Measurements from ENCODE around the gene MARK4. TPM values are rescaled to one million over a fixed set of nuclear protein-coding genes. Genes with fewer than 3 reads are reported as not detected.

Gene MARK4
- total and polyA plus RNA-seq, 2 experiments from 2014 or later, result 4.9 to 11.6 TPM

GRCh38 chr19:45234089-45234869, 16.8 kb upstream of the MARK4 start:
- WGBS, 2 experiments (ENCODE audit: low coverage in 1 of 2, low lambda C conversion rate in 2 of 2, missing lambda C conversion rate in 2 of 2), result 12 to 14% methylated on average over 65 to 77 of the region's 93 CpGs
- H3K4me2 ChIP-seq (ENCODE audit: unreplicated experiment), result no peak overlapping the region

GRCh38 chr19:45235485-45235884, 15.6 kb upstream of the MARK4 start:
- Histone ChIP-seq H4K20me1 (ENCODE audit: insufficient read depth) (no peaks in the 10 kb centered on the region), H2AFZ (no peak overlapping the region), H3K36me3 (ENCODE audit: low read depth) (no peaks in the 10 kb centered on the region), H3F3A (ENCODE audit: insufficient read depth) (no peaks in the 10 kb centered on the region), H3K27ac (no peak overlapping the region), H3K4me1 (ENCODE audit: insufficient read depth) (no peaks in the 10 kb centered on the region), H3K4me3 (no peak overlapping the region), H3K27me3 (replicated peaks; ENCODE audit: insufficient read depth) (peaks cover 26% of the 10 kb centered on the region), H3K4me2 (ENCODE audit: unreplicated experiment) (no peak overlapping the region), H3K9me3 (ENCODE audit: low read depth) (no peaks in the 10 kb centered on the region), H3K9ac (no peak overlapping the region), H3K79me2 (ENCODE audit: insufficient read depth) (no peaks in the 10 kb centered on the region), H3K9me2 (ENCODE audit: insufficient read depth) (no peaks in the 10 kb centered on the region)
- TF ChIP-seq EZH2 (IDR thresholded peaks at IDR 0.05; ENCODE audit: insufficient read depth, poor library complexity, severe bottlenecking) (no peak), EZH2phosphoT487 (IDR thresholded peaks at IDR 0.05; ENCODE audit: insufficient read depth, low read depth) (no peak)
- WGBS, 2 experiments (ENCODE audit: low coverage in 1 of 2, low lambda C conversion rate in 2 of 2, missing lambda C conversion rate in 2 of 2), result 17 to 20% methylated on average over 8 of the region's 8 CpGs
- in situ Hi-C loops (cut with MboI), result no loop called here
- no peak for DNase-seq

More at GRCh38 chr19:45234089-45234869, 16.8 kb upstream of the MARK4 start:
- peak; percentile 20 for DNase-seq
- H3K4me3 ChIP-seq, result no peak overlapping the region
- H2AFZ ChIP-seq, result no peak overlapping the region
- no peak overlapping the region for H3K27ac ChIP-seq
- no peak overlapping the region for H3K9ac ChIP-seq
- in situ Hi-C loops (cut with MboI), result no loop called here
- H3K9me2 ChIP-seq (ENCODE audit: insufficient read depth), result no peaks in the 10 kb centered on the region
- no peaks in the 10 kb centered on the region for H3K36me3 ChIP-seq (ENCODE audit: low read depth)
- no peaks in the 10 kb centered on the region for H3K9me3 ChIP-seq (ENCODE audit: low read depth)
- no peaks in the 10 kb centered on the region for H4K20me1 ChIP-seq (ENCODE audit: insufficient read depth)
- H3K79me2 ChIP-seq (ENCODE audit: insufficient read depth), result no peaks in the 10 kb centered on the region
- TF ChIP-seq EZH2phosphoT487 (IDR thresholded peaks at IDR 0.05; ENCODE audit: insufficient read depth, low read depth) (no peak), EZH2 (IDR thresholded peaks at IDR 0.05; ENCODE audit: insufficient read depth, poor library complexity, severe bottlenecking) (no peak)
- H3K4me1 ChIP-seq (ENCODE audit: insufficient read depth), result no peaks in the 10 kb centered on the region
- H3K27me3 ChIP-seq (replicated peaks; ENCODE audit: insufficient read depth), result peaks cover 26% of the 10 kb centered on the region
- H3F3A ChIP-seq (ENCODE audit: insufficient read depth), result no peaks in the 10 kb centered on the region

- Histone ChIP-seq H3K4me2 (ENCODE audit: unreplicated experiment) (no peak overlapping the region), H2AFZ (no peak overlapping the region), H3K9ac (no peak overlapping the region), H3F3A (ENCODE audit: insufficient read depth) (no peaks in the 10 kb centered on the region), H3K79me2 (ENCODE audit: insufficient read depth) (no peaks in the 10 kb centered on the region), H4K20me1 (ENCODE audit: insufficient read depth) (no peaks in the 10 kb centered on the region), H3K4me3 (no peak overlapping the region), H3K9me3 (ENCODE audit: low read depth) (no peaks in the 10 kb centered on the region), H3K27me3 (replicated peaks; ENCODE audit: insufficient read depth) (peaks cover 22% of the 10 kb centered on the region), H3K36me3 (ENCODE audit: low read depth) (no peaks in the 10 kb centered on the region), H3K9me2 (ENCODE audit: insufficient read depth) (no peaks in the 10 kb centered on the region), H3K4me1 (ENCODE audit: insufficient read depth) (no peaks in the 10 kb centered on the region), H3K27ac (no peak overlapping the region)
- in situ Hi-C loops (cut with MboI), result no loop called here
- DNase-seq, result no peak
- TF ChIP-seq EZH2 (IDR thresholded peaks at IDR 0.05; ENCODE audit: insufficient read depth, poor library complexity, severe bottlenecking), result no peak
- no peak for TF ChIP-seq EZH2phosphoT487 (IDR thresholded peaks at IDR 0.05; ENCODE audit: insufficient read depth, low read depth)
- WGBS, 2 experiments (ENCODE audit: low coverage in 1 of 2, low lambda C conversion rate in 2 of 2, missing lambda C conversion rate in 2 of 2), result 74 to 79% methylated on average over 22 to 24 of the region's 25 CpGs
These were observed 12.5 kb upstream of the MARK4 start for GRCh38 chr19:45238556-45238955.

- Histone ChIP-seq H3K27ac (no peak overlapping the region), H3F3A (ENCODE audit: insufficient read depth) (no peaks in the 10 kb centered on the region), H4K20me1 (ENCODE audit: insufficient read depth) (no peaks in the 10 kb centered on the region), H3K27me3 (replicated peaks; ENCODE audit: insufficient read depth) (no peaks in the 10 kb centered on the region), H2AFZ (no peak overlapping the region), H3K4me2 (ENCODE audit: unreplicated experiment) (no peak overlapping the region), H3K9ac (no peak overlapping the region), H3K79me2 (ENCODE audit: insufficient read depth) (no peaks in the 10 kb centered on the region), H3K4me3 (no peak overlapping the region), H3K9me2 (ENCODE audit: insufficient read depth) (no peaks in the 10 kb centered on the region), H3K4me1 (ENCODE audit: insufficient read depth) (no peaks in the 10 kb centered on the region), H3K9me3 (ENCODE audit: low read depth) (no peaks in the 10 kb centered on the region), H3K36me3 (ENCODE audit: low read depth) (no peaks in the 10 kb centered on the region)
- in situ Hi-C loops (cut with MboI), result no loop called here
- WGBS, 2 experiments (ENCODE audit: low coverage in 1 of 2, low lambda C conversion rate in 2 of 2, missing lambda C conversion rate in 2 of 2), result 63 to 72% methylated on average over 13 of the region's 13 CpGs
- DNase-seq, result no peak
- TF ChIP-seq EZH2phosphoT487 (IDR thresholded peaks at IDR 0.05; ENCODE audit: insufficient read depth, low read depth), result no peak
- TF ChIP-seq EZH2 (IDR thresholded peaks at IDR 0.05; ENCODE audit: insufficient read depth, poor library complexity, severe bottlenecking), result no peak
These were observed 7.8 kb upstream of the MARK4 start for GRCh38 chr19:45243144-45243732.

All from GM23248 (cell line).